ENCODE measurements around the gene MALAT1.
A peak's percentile ranks its signal among the peaks of the same experiment; 100 is the strongest.

MALAT1 gene

GRCh38 chr11:65540290-65541092, 41.6 kb downstream of the MALAT1 start:
- peak; percentile 92 for DNase-seq

DNA sequence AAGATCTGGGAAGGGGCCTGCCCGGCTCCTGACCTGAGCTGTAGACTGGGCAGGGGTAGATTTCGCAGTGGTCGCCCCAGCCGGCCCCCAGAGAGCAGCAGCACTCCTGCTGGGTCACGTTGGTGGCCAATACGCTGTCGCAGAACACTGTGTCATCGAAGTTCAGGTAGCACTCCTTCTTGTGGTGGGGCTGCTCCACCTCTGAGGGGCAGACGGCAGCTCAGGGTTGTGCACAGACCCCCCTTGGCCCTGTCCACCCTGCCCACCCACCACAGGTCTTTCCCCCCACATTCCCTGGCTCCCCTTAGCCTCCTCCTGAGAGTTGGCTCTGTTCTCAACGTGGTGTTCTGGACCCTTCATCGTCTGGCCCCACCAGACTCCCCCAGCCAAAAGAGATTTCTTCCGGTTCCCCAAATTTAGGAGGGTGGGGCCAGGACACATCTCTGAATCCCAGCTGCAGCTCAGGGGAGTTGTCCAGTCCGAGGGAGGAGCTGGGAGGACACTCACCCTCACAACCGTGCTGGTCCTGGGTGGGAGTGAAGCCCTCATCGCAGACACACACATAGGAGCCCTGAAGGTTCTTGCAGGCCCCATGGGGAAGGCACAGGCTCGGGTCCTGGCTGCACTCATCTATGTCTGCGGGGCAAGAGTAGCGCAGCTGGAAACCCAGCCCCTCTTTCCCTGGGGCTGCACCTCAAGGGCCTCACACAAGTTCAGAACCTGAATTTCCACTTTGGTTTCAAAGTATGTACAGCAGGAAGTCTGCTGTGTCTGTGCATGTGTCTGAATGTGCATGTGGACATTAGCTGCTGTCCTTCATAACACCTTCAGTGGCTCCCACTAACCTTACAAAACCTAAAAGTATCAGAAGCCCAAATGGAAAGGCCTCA, 42.5 kb downstream of the MALAT1 start:
- DNase-seq, result no peak

- no peak for DNase-seq
Measured at GRCh38 chr11:65542738-65543390, 44.0 kb downstream of the MALAT1 start.

DNA sequence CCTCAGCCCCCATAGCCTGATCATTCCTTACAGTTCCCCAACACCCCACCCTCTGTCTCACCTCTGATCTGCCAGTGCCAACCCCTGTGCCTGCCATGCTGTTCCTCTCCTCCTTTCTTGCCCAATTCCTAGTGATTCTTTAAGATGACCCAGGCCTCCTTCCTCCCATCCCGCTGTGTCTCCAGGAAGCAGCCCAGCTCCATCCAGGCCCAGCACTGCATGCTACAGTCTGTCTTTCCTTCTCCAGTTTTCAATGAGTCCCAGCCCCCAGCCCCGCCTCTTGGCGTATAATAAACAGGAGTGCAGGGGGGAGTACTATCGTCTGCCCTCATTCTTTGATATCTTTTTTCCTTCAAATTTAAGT, 47.0 kb downstream of the MALAT1 start:
- no peak for DNase-seq

DNA sequence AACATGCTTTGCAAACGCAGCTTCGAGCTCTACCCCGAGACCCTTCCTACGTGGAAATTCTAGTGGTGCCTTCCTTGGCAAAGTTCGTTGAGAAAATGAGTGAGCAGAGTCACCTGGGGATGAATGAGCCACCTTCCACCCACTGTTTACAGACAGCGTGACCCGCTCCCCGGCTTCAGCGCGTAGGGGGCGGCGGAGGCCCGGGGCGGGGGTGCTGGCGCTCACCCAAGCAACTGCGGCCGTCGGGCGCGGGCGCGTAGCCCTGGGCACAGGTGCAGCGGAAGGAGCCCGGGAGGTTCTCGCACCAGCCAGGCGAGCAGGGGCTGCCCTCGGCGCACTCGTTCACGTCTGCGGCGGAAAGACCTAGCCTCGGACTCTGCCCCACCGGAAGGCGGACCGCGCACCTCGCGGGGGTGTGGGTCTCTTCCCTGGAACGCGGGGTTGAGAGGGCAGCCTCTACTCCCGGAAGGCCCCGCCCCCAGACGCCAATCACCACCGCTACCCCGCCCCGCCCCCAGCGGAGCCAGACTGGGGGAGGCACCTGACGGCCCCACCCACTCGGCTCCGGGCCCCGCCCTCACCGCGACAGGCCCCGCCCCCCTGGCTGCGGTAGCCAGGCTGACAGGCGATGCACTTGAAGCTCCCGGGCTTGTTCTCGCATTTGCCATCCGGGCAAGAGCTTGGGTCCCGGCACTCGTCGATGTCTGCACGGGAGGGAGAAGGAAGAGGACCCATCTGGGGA, 47.5 kb downstream of the MALAT1 start:
- peak; percentile 98 for DNase-seq

DNA sequence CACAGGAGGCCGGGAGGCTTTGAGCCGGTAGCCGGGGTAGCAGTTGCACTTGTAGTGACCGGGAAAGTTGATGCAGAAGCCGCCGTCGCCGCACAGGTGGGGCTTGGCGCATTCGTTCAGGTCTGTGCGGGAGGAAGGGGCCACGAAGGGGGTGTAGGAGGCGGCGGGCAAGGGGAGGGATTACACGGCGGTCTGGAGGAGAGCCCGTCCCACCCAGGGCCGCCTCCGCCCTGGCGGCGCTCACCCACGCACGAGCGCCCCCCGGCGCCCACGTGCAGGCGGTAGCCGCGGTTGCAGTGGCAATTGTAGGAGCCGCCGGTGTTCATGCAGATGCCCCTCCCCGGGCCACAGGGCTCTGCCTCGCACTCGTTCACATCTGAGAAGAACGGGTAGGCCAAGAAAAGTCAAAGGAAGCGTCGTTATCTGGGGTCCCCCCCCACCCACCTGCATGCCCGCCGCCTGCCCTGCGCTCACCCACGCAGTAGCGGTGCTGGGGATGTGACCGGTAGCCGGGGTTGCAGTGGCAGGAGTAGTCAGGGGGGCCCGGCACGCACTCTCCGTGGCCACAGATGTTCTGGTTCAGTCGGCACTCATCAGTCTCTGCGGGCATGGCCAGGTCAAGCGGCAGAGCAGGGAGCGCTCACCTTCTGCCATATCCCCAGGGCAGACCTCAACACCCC, 48.7 kb downstream of the MALAT1 start:
- DNase-seq, result peak; percentile 68

DNA sequence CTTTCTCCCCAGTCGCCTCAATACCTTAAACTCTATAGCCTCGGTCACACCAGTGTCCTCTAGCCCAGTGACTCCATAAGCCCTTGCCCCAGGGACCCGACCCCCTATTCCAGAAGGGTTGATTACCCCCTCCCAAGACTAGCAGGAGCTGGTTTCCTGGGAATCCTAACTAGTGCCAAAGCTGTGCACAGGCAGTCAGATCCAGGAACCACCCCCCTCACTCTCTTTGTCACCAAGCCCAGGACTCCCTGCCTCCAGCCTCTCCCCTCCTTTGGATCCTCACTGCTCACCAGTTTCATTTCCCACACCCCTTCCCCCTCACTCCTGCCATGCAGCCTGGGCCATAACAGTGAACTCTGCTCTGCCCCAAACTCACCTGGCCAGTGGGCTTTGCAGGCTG, 49.5 kb downstream of the MALAT1 start:
- no peak for DNase-seq

DNA sequence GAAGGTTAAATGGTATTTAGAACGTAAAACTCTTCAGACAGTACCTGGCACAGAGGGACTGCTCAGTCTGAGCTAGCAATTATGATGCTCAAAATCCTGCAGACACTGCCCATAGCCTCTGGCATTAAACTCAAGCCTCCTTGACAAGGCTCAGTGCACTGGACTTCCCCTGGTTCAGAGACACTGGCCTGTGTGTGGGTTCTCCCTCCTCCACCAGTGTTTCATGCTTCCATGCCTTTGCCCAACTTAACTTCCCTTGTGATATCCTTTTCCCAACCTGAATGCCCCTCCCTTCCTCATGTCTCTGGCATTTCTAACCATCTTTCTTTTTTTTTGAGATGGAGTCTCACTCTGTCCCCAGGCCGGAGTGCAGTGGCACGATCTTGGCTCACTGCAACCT, 50.3 kb downstream of the MALAT1 start:
- DNase-seq, result no peak

DNA sequence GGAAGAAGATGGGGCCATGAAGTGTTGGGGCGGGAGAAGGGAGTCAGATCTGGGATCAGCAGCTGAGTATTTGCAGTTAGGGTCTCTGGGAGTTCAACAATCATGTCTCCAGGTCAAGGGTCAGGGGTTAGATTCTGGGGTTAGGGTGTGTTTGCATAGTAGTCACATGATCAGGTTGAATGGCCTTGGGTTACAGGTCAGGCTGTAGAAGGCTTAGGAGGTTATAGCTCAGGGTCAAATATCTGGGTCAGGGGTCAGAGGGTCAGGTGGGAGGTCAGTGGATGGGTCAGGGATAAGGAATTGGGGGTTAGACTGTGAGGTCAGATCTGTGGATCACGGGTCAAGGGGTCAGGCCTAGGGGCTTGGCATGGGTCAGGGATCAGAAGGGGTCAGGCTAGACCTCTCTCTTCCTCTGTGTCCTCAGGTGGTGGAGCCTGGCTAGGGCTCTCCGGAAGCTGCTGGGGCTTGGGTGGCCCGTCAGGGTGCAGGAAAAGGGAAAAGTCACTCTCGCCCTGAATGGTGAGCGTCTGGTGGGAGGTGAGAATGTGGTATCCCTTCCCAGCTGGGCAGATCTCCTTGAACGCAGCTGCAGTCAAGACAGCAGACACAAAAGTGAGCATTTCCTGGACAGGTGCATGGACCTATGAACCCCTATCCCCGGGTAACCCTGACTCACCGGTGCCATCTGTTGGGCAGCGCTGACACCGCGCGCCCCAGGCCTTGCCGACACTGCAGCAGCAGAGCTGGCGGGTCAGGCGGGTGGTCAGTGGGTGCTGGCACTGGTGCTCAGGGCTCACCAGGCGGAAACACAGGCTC, 52.9 kb downstream of the MALAT1 start:
- DNase-seq, result peak; percentile 73

DNA sequence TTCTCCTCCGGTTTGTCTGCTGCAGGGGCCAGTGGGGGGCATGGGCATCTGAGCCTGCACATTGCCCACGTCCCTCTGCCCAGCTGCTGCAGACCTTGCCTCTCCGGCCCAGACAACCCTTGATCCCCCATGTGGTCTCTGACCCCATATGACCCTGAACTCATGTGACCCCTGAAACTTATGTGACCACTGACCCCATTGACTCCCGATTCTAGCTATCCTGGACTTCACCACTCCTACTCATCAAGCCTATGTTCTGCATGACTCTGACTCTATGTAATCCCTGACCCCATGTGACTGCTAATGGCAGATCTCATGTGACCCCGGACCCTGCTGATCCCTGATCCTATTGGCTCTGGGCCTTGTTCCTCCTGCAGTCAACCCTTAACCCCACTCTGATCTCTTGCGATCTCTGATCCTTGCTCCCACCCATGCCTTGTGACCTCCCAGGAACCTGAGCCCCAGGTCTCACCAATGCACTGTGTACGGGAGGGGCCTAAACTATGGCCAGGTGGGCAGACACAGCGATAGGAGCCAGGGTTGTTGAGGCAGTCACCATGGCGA, 53.6 kb downstream of the MALAT1 start:
- DNase-seq, result no peak

GRCh38 chr11:65553301-65554001, 54.6 kb downstream of the MALAT1 start:
- DNase-seq, result peak; percentile 88

DNA sequence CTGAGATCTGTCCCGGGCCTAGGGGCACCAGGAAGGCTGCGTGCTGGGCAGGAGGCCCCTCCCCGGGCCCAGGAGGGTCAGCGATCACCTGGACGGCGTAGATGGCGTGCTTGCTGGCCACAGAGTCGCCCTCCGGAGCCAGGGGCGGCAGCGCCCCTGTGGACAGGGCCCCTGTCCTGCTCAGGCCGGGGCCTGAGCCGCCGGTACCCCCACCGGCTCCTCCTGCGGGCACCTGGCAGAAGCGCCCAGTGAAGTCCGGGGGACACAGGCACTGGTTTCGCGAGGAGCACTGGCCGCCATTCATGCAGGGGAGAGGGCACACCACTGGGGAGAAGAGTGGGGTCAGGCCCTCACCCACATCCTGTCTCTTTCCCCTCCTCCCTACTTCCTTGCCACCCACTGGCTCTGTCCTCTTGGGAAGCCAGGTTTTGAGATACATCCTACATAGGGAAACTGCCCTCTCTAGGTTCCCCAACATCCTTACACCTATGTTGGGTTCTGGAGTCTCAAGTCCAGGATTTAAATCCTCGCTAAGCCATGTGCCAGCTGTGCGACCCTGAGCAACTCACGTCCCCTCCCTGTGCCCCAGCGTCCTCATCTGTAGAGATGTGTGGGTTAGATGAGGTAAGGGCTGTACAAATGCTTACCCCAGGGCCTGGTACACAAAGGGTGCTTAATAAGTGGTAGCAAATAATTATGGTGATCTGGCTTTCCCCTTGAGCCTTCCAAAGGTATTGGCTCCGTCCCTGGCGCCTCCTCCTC, 55.4 kb downstream of the MALAT1 start:
- DNase-seq, result no peak

- no peak for DNase-seq
Measured at GRCh38 chr11:65554842-65555430, 56.1 kb downstream of the MALAT1 start.

DNA sequence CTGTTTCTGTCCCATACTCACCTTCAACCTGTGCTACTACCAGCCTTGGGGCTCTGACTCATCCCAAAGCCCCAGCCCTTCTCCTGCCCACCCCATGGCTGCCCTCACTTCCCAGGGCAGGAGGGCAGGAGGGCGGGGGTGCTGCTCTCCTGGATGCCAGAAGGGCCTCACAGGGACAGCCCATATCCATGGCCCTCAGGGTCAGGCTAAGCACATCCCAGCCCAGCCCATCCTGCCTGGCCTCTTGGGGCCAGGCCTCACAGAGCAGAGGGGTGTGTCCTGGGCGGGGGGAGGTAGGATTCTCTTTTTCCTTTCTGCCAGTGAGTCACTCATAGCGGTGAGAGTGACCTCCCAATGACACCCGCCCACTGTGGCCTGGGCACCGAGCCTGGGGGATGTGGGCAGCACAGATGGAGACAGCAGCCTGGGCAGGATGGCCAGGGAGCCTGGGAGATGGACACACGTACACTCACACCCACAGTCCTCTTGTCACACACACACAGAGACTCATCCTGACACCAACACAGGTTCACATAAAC, 56.9 kb downstream of the MALAT1 start:
- DNase-seq, result no peak
